Mesendoderm (in vitro differentiated cells): ENCODE data around the gene APP.
"Not testable (repeated sequence)": the region's sequence is repeated elsewhere in the genome, so short reads cannot be mapped to it uniquely, and the experiment has no call there.

ENCODE experiments used
- DNase-seq: peaks from one replicate; pipeline ENCODE4 v3.0.0; 2013
- H2AK5ac ChIP-seq: 2 replicates; pipeline ENCODE4 v1.6.1; 2013; ENCODE audit warnings: low read length, inconsistent platforms
- H2BK120ac ChIP-seq: 2 replicates; pipeline ENCODE4 v1.6.1; 2013; ENCODE audit warnings: low read depth, mild to moderate bottlenecking, low read length, moderate library complexity, mixed read lengths
- H2BK15ac ChIP-seq: replicated peaks from 2 replicates; pipeline ENCODE4 v1.6.1; 2013; ENCODE audit warnings: low read depth, mild to moderate bottlenecking, moderate library complexity
- H2BK5ac ChIP-seq: 2 replicates; pipeline ENCODE4 v1.6.1; 2013; ENCODE audit warnings: low read length, inconsistent platforms
- H3K18ac ChIP-seq: 2 replicates; pipeline ENCODE4 v1.6.1; 2013; ENCODE audit warnings: mild to moderate bottlenecking, low read length, mixed read lengths
- H3K23ac ChIP-seq: one replicate; pipeline ENCODE4 v1.6.1; 2013; ENCODE audit warnings: low read length
- H3K27ac ChIP-seq: 2 replicates; pipeline ENCODE4 v1.5.1; 2013; ENCODE audit warnings: low read depth, mild to moderate bottlenecking, inconsistent platforms, low read length, moderate library complexity
- H3K27me3 ChIP-seq: 2 replicates; pipeline ENCODE4 v1.6.1; 2013; ENCODE audit warnings: low read length, control low read depth, mild to moderate bottlenecking, inconsistent platforms; ENCODE audit not compliant: insufficient read depth, poor library complexity
- H3K36me3 ChIP-seq: 2 replicates; pipeline ENCODE4 v1.6.1; 2013; ENCODE audit warnings: low read length, inconsistent platforms; ENCODE audit not compliant: control insufficient read depth, insufficient read depth
- H3K4ac ChIP-seq: one replicate; pipeline ENCODE4 v1.6.1; 2013; ENCODE audit warnings: low read depth, mild to moderate bottlenecking, low read length, moderate library complexity
- H3K4me1 ChIP-seq: 2 replicates; pipeline ENCODE4 v1.6.1; 2013; ENCODE audit warnings: low read depth, low read length, inconsistent platforms; ENCODE audit not compliant: control insufficient read depth
- H3K4me2 ChIP-seq: 2 replicates; pipeline ENCODE4 v1.6.1; 2013; ENCODE audit warnings: low read length
- H3K4me3 ChIP-seq: 2 replicates; pipeline ENCODE4 v1.5.1; 2013; ENCODE audit warnings: mild to moderate bottlenecking, low read length
- H3K56ac ChIP-seq: one replicate; pipeline ENCODE4 v1.6.1; 2013; ENCODE audit warnings: low read length
- H3K79me1 ChIP-seq: 2 replicates; pipeline ENCODE4 v1.6.1; 2013; ENCODE audit warnings: low read length, inconsistent platforms
- H3K79me2 ChIP-seq: 2 replicates; pipeline ENCODE4 v1.6.1; 2013; ENCODE audit warnings: mild to moderate bottlenecking, low read length; ENCODE audit not compliant: control insufficient read depth, insufficient read depth
- H3K9ac ChIP-seq: 2 replicates; pipeline ENCODE4 v1.6.1; 2013; ENCODE audit warnings: low read length, inconsistent platforms
- H4K5ac ChIP-seq: one replicate; pipeline ENCODE4 v1.6.1; 2013; ENCODE audit warnings: low read length
- H4K8ac ChIP-seq: one replicate; pipeline ENCODE4 v1.6.1; 2013; ENCODE audit warnings: low read depth, mild to moderate bottlenecking, control low read depth, low read length, moderate library complexity
- WGBS: extraction: QIAGEN DNeasy Blood & Tissue Kit; methylation state at CpG from one replicate; pipeline ENCODE4 v1.1.7; 2013; ENCODE audit warnings: low lambda C conversion rate, missing lambda C conversion rate; ENCODE audit not compliant: insufficient coverage; ENCODE audit errors: extremely low coverage; 5-methylcytosine and 5-hydroxymethylcytosine counted together

APP gene

GRCh38 chr21:26135520-26135919 is 35.0 kb downstream of the APP start:
- peaks cover 80% of the 10 kb centered on the region for H3K79me2 ChIP-seq
- H3K23ac ChIP-seq, result no peak overlapping the region
- peak overlapping the region; percentile 54 for H3K56ac ChIP-seq
- no peak overlapping the region for H2BK15ac ChIP-seq
- H3K9ac ChIP-seq, result no peak overlapping the region
- H2BK120ac ChIP-seq, result no peak overlapping the region
- no peak overlapping the region for H3K18ac ChIP-seq
- no peak overlapping the region for H3K4me3 ChIP-seq
- H2BK5ac ChIP-seq, result peak overlapping the region; percentile 13
- H4K8ac ChIP-seq, result no peak overlapping the region
- no CpG with 5 or more reads among the region's 7 CpGs for WGBS
- peaks cover 18% of the 10 kb centered on the region for H3K4me1 ChIP-seq
- H3K4me2 ChIP-seq, result peak overlapping the region; percentile 22
- peak; percentile 66 for DNase-seq
- H3K36me3 ChIP-seq, result no peaks in the 10 kb centered on the region
- no peak overlapping the region for H4K5ac ChIP-seq
- peaks cover 6% of the 10 kb centered on the region for H3K79me1 ChIP-seq
- no peak overlapping the region for H3K27ac ChIP-seq
- no peak overlapping the region for H2AK5ac ChIP-seq
- H3K27me3 ChIP-seq, result no peaks in the 10 kb centered on the region
- H3K4ac ChIP-seq, result no peak overlapping the region

DNA sequence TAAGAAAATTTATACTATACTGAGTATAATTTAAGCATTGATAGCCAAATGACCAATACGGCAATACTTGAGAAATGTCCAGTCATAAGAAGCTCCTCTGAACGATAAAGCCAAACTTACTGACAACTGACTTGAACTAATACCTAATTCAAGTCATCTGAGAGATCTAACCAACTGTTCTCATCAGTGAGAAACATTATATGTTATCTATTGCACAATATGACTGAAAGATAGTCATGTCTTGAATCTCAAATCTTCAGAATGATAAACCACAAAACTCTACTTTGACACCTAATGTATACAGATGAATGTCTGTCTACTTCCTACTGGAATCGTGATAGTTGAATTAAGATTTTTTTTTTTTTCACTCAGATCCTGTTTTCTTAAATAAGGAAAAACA is 39.0 kb downstream of the APP start:
- H4K8ac ChIP-seq, result no peak overlapping the region
- no peak overlapping the region for H3K4me3 ChIP-seq
- H3K4me1 ChIP-seq, result peaks cover 17% of the 10 kb centered on the region
- H3K79me2 ChIP-seq, result peaks cover 74% of the 10 kb centered on the region
- no peak overlapping the region for H3K4ac ChIP-seq
- peaks cover 3% of the 10 kb centered on the region for H3K79me1 ChIP-seq
- no peak for DNase-seq
- no peak overlapping the region for H3K4me2 ChIP-seq
- no peak overlapping the region for H2BK5ac ChIP-seq
- no peak overlapping the region for H2BK120ac ChIP-seq
- H3K18ac ChIP-seq, result no peak overlapping the region
- H3K9ac ChIP-seq, result no peak overlapping the region
- no CpG with 5 or more reads among the region's 3 CpGs for WGBS
- H4K5ac ChIP-seq, result no peak overlapping the region
- no peaks in the 10 kb centered on the region for H3K27me3 ChIP-seq
- H3K23ac ChIP-seq, result no peak overlapping the region
- no peak overlapping the region for H2BK15ac ChIP-seq
- H3K56ac ChIP-seq, result no peak overlapping the region
- no peak overlapping the region for H2AK5ac ChIP-seq
- H3K27ac ChIP-seq, result no peak overlapping the region
- H3K36me3 ChIP-seq, result no peaks in the 10 kb centered on the region

DNA sequence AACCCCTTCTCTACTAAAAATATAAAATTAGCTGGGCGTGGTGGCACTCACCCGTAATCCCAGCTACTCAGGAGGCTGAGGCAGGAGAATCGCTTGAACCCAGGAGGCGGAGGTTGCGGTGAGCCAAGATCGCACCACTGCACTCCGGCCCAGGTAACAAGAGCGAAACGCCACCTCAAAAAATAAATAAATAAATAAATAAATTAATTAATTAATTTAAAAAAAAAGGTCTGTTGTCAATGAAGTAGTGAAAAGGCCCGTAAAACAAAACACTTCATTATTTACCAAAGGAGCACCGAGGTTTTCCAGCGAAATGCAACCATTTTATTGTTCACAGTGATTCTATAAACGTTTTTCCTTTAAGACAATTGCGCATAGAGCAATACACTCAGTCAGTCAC is 39.5 kb downstream of the APP start:
- not testable (repeated sequence) for H3K9ac ChIP-seq
- WGBS, result no CpG with 5 or more reads among the region's 14 CpGs

DNA sequence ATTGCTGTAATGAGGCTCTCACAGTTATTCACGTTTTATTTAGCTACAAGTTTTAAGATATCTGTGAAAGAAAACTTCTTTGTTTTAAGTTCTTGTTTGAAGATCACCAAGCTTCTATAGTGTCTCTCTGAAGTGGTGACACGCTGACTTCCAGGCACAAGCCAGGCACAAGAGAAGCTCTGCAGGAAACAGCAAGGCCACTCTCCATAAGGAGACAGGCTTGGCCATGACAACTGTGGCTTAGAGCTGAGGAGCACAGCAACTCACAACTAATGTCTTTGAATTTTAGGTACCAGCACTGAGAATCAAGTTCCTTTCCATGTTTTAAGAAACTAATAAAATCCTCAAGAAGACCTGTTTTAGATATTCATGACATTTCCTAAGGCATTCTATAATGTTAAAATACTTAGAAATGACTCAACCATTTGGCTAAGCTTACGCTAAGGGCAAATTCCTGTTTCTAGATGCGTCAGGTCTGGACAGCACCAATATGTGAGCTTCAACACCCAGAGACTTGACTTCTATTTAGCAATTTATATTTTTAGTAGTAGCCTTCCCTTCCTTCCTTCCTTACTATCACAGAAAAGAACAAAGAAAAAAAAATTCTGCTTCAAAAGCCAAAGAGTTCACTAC is 40.2 kb downstream of the APP start:
- no CpG with 5 or more reads among the region's 4 CpGs for WGBS
- H3K4me3 ChIP-seq, result no peak overlapping the region
- peak; percentile 51 for DNase-seq
- no peak overlapping the region for H3K23ac ChIP-seq
- H3K27me3 ChIP-seq, result no peaks in the 10 kb centered on the region
- no peak overlapping the region for H3K56ac ChIP-seq
- peaks cover 24% of the 10 kb centered on the region for H3K4me1 ChIP-seq
- H3K36me3 ChIP-seq, result no peaks in the 10 kb centered on the region
- H2BK15ac ChIP-seq, result no peak overlapping the region
- H2BK120ac ChIP-seq, result no peak overlapping the region
- no peak overlapping the region for H4K8ac ChIP-seq
- peaks cover 8% of the 10 kb centered on the region for H3K79me1 ChIP-seq
- peaks cover 75% of the 10 kb centered on the region for H3K79me2 ChIP-seq
- H3K27ac ChIP-seq, result no peak overlapping the region
- no peak overlapping the region for H4K5ac ChIP-seq
- no peak overlapping the region for H3K9ac ChIP-seq
- no peak overlapping the region for H3K4me2 ChIP-seq
- H2AK5ac ChIP-seq, result no peak overlapping the region
- H3K4ac ChIP-seq, result no peak overlapping the region
- H2BK5ac ChIP-seq, result no peak overlapping the region
- no peak overlapping the region for H3K18ac ChIP-seq

More for the DNA sequence above, 39.5 kb downstream of the APP start:
- not testable (repeated sequence) for H3K4ac ChIP-seq, H2AK5ac ChIP-seq, H3K36me3 ChIP-seq, H2BK5ac ChIP-seq, H2BK15ac ChIP-seq, H3K18ac ChIP-seq, DNase-seq, H3K4me2 ChIP-seq, H3K79me1 ChIP-seq, H4K5ac ChIP-seq, H3K4me3 ChIP-seq, H3K56ac ChIP-seq, H4K8ac ChIP-seq, H3K27me3 ChIP-seq, H2BK120ac ChIP-seq, H3K23ac ChIP-seq, H3K27ac ChIP-seq
- peaks cover 21% of the 10 kb centered on the region for H3K4me1 ChIP-seq
- H3K79me2 ChIP-seq, result peaks cover 74% of the 10 kb centered on the region

DNA sequence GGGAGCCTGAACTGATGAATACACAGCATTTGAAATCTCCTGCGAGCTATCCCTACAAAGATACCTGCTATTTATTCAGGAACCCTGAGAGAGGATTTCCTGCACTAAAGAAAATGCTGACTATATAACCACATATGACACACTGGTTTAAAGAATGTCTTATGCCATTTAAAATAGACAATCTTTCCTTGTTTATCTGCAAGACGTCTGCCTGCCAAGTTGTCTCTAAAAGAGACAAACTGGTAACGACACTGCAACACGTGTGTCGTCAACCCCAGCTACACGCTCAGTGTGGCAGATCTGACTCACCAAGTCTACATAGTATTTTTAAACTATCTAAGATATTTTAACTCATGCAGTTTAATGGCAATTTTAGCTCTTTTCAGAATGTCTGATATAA is 42.7 kb downstream of the APP start:
- H2BK15ac ChIP-seq, result no peak overlapping the region
- H3K79me1 ChIP-seq, result peaks cover 6% of the 10 kb centered on the region
- H3K23ac ChIP-seq, result no peak overlapping the region
- H3K4ac ChIP-seq, result no peak overlapping the region
- no peak overlapping the region for H4K5ac ChIP-seq
- H3K56ac ChIP-seq, result no peak overlapping the region
- H3K79me2 ChIP-seq, result peaks cover 72% of the 10 kb centered on the region
- no peak overlapping the region for H3K18ac ChIP-seq
- H2AK5ac ChIP-seq, result no peak overlapping the region
- H3K4me2 ChIP-seq, result no peak overlapping the region
- H3K27me3 ChIP-seq, result no peaks in the 10 kb centered on the region
- H4K8ac ChIP-seq, result no peak overlapping the region
- no peaks in the 10 kb centered on the region for H3K36me3 ChIP-seq
- H2BK5ac ChIP-seq, result no peak overlapping the region
- no CpG with 5 or more reads among the region's 6 CpGs for WGBS
- no peak overlapping the region for H3K4me3 ChIP-seq
- no peak overlapping the region for H3K9ac ChIP-seq
- H3K27ac ChIP-seq, result no peak overlapping the region
- no peak overlapping the region for H2BK120ac ChIP-seq
- peaks cover 23% of the 10 kb centered on the region for H3K4me1 ChIP-seq
- DNase-seq, result no peak
